Activated naive CD8-positive, alpha-beta T cell treated with anti-CD3 and anti-CD28 coated beads, Interleukin-2, amount 10 ng/mL, durations not matched to agents 7 days and 5 days (primary cell): ENCODE data around the gene CNTRL. TPM values are rescaled to one million over a fixed set of nuclear protein-coding genes. Genes with fewer than 3 reads are reported as not detected.
A peak's percentile ranks its signal among the peaks of the same experiment; 100 is the strongest.

Source experiments
- ATAC-seq: fragments of 150-1000 bp; cut with Tn5 transposase; one replicate; pipeline ENCODE4 v1.10.0; 2021; ENCODE audit warnings: low read depth, moderate library complexity
- POLR2A ChIA-PET: fragments of 350-600 bp; sonication (Branson Sonifier 250); formaldehyde crosslinking; loops from one replicate; lab custom pipeline; 2021; ENCODE audit warnings: antibody characterized with exemption; lab: Charles Lee
- DNase-seq: peaks from one replicate; pipeline ENCODE4 v3.0.0; 2021
- H3K27ac Mint-ChIP-seq: one replicate; pipeline ENCODE4 v1.8.0; 2022; ENCODE audit warnings: mild to moderate bottlenecking, mixed read lengths
- H3K27me3 Mint-ChIP-seq: one replicate; pipeline ENCODE4 v1.8.0; 2022; ENCODE audit warnings: mild to moderate bottlenecking, moderate library complexity, mixed read lengths
- H3K36me3 Mint-ChIP-seq: one replicate; pipeline ENCODE4 v1.8.0; 2021; ENCODE audit warnings: mild to moderate bottlenecking, mixed read lengths
- H3K4me1 Mint-ChIP-seq: one replicate; pipeline ENCODE4 v1.8.0; 2021; ENCODE audit warnings: mixed read lengths
- H3K4me3 Mint-ChIP-seq: one replicate; pipeline ENCODE4 v1.8.0; 2022; ENCODE audit warnings: mild to moderate bottlenecking, moderate library complexity, mixed read lengths
- H3K9me3 Mint-ChIP-seq: one replicate; pipeline ENCODE4 v1.8.0; 2021; ENCODE audit warnings: mixed read lengths
- total RNA-seq, 2 experiments: library from RNA; stranded (reverse); gene quantifications; one replicate each; pipeline ENCODE4 v1.2.3, GENCODE V29; 2021

CNTRL gene
- total RNA-seq, 2 experiments from 2014 or later = 92.3 to 94.6 TPM

GRCh38 chr9:121179930-121180681, 105.4 kb downstream of the CNTRL start:
- no peak for ATAC-seq
- DNase-seq = no peak
- POLR2A ChIA-PET = no interaction called here
- H3K36me3 Mint-ChIP-seq = peaks cover 18% of the 10 kb centered on the region
- H3K27ac Mint-ChIP-seq = peak overlapping the region; percentile 38
- peaks cover 2% of the 10 kb centered on the region for H3K4me1 Mint-ChIP-seq
- no peaks in the 10 kb centered on the region for H3K9me3 Mint-ChIP-seq
- no peaks in the 10 kb centered on the region for H3K27me3 Mint-ChIP-seq
- H3K4me3 Mint-ChIP-seq = no peak overlapping the region

- peaks cover 14% of the 10 kb centered on the region for H3K4me1 Mint-ChIP-seq
- DNase-seq (no peak), ATAC-seq (no peak)
- POLR2A ChIA-PET = no interaction called here
- no peaks in the 10 kb centered on the region for H3K9me3 Mint-ChIP-seq
- H3K36me3 Mint-ChIP-seq = peaks cover 24% of the 10 kb centered on the region
- H3K27ac Mint-ChIP-seq = no peak overlapping the region
- H3K27me3 Mint-ChIP-seq = no peaks in the 10 kb centered on the region
- H3K4me3 Mint-ChIP-seq = no peak overlapping the region
Measured at GRCh38 chr9:121182101-121182836, 107.5 kb downstream of the CNTRL start.

- DNase-seq = no peak
- H3K4me3 Mint-ChIP-seq = no peak overlapping the region
- peaks cover 24% of the 10 kb centered on the region for H3K36me3 Mint-ChIP-seq
- no peaks in the 10 kb centered on the region for H3K27me3 Mint-ChIP-seq
- peaks cover 20% of the 10 kb centered on the region for H3K4me1 Mint-ChIP-seq
- no peak overlapping the region for H3K27ac Mint-ChIP-seq
- no peak for ATAC-seq
- no peaks in the 10 kb centered on the region for H3K9me3 Mint-ChIP-seq
- POLR2A ChIA-PET = no interaction called here
Measured at GRCh38 chr9:121182989-121183388, 108.2 kb downstream of the CNTRL start.

- Mint-ChIP-seq H3K4me3 (no peak overlapping the region), H3K27me3 (no peaks in the 10 kb centered on the region), H3K9me3 (no peaks in the 10 kb centered on the region), H3K4me1 (peaks cover 23% of the 10 kb centered on the region), H3K27ac (no peak overlapping the region), H3K36me3 (peaks cover 21% of the 10 kb centered on the region)
- DNase-seq (no peak), ATAC-seq (no peak)
- POLR2A ChIA-PET = no interaction called here
Measured at GRCh38 chr9:121183666-121184423, 109.1 kb downstream of the CNTRL start.

- H3K27ac Mint-ChIP-seq = no peak overlapping the region
- no peaks in the 10 kb centered on the region for H3K27me3 Mint-ChIP-seq
- DNase-seq = no peak
- peaks cover 25% of the 10 kb centered on the region for H3K4me1 Mint-ChIP-seq
- ATAC-seq = no peak
- H3K4me3 Mint-ChIP-seq = no peak overlapping the region
- H3K36me3 Mint-ChIP-seq = peaks cover 23% of the 10 kb centered on the region
- POLR2A ChIA-PET = no interaction called here
- H3K9me3 Mint-ChIP-seq = no peaks in the 10 kb centered on the region
Measured at GRCh38 chr9:121184463-121184862, 109.7 kb downstream of the CNTRL start.

- H3K27me3 Mint-ChIP-seq = no peaks in the 10 kb centered on the region
- H3K9me3 Mint-ChIP-seq = no peaks in the 10 kb centered on the region
- no peak for DNase-seq
- POLR2A ChIA-PET = interaction anchor here (0.8 to 1.2 kb wide), 2 partner anchors 13 to 15 kb away, joined by 4 to 5 read pairs; no protein-coding TSS in a partner anchor
- no peak overlapping the region for H3K4me3 Mint-ChIP-seq
- H3K4me1 Mint-ChIP-seq = peaks cover 26% of the 10 kb centered on the region
- H3K27ac Mint-ChIP-seq = no peak overlapping the region
- peaks cover 25% of the 10 kb centered on the region for H3K36me3 Mint-ChIP-seq
- no peak for ATAC-seq
Measured at GRCh38 chr9:121185178-121185745, 110.5 kb downstream of the CNTRL start.

GRCh38 chr9:121185774-121186403, 111.1 kb downstream of the CNTRL start:
- no peaks in the 10 kb centered on the region for H3K27me3 Mint-ChIP-seq
- DNase-seq (no peak), ATAC-seq (no peak)
- H3K9me3 Mint-ChIP-seq = no peaks in the 10 kb centered on the region
- H3K36me3 Mint-ChIP-seq = peaks cover 27% of the 10 kb centered on the region
- POLR2A ChIA-PET = interaction anchor here (0.8 to 1.2 kb wide), 2 partner anchors 14 to 15 kb away, joined by 4 to 5 read pairs; no protein-coding TSS in a partner anchor
- peaks cover 32% of the 10 kb centered on the region for H3K4me1 Mint-ChIP-seq
- H3K27ac Mint-ChIP-seq = peak overlapping the region; percentile 50
- H3K4me3 Mint-ChIP-seq = no peak overlapping the region

GRCh38 chr9:121187636-121188305, 113.0 kb downstream of the CNTRL start:
- ATAC-seq (no peak), DNase-seq (no peak)
- Mint-ChIP-seq H3K4me3 (no peak overlapping the region), H3K27me3 (no peaks in the 10 kb centered on the region), H3K27ac (no peak overlapping the region), H3K9me3 (no peaks in the 10 kb centered on the region), H3K36me3 (peaks cover 28% of the 10 kb centered on the region), H3K4me1 (peaks cover 36% of the 10 kb centered on the region)
- POLR2A ChIA-PET = interaction anchor here (1.2 kb wide), 1 partner anchor 13 kb away, joined by 3 read pairs; no protein-coding TSS in a partner anchor

- POLR2A ChIA-PET = interaction anchor here (1.2 kb wide), 1 partner anchor 12 kb away, joined by 3 read pairs; no protein-coding TSS in a partner anchor
- Mint-ChIP-seq H3K27ac (no peak overlapping the region), H3K9me3 (no peaks in the 10 kb centered on the region), H3K4me1 (peaks cover 43% of the 10 kb centered on the region), H3K36me3 (peaks cover 24% of the 10 kb centered on the region), H3K4me3 (no peak overlapping the region), H3K27me3 (no peaks in the 10 kb centered on the region)
- no peak for ATAC-seq
- no peak for DNase-seq
Measured at GRCh38 chr9:121189006-121189405, 114.3 kb downstream of the CNTRL start.

GRCh38 chr9:121189660-121190059, 114.9 kb downstream of the CNTRL start:
- Mint-ChIP-seq H3K27ac (no peak overlapping the region), H3K36me3 (peaks cover 24% of the 10 kb centered on the region), H3K9me3 (no peaks in the 10 kb centered on the region), H3K4me1 (peaks cover 44% of the 10 kb centered on the region), H3K4me3 (no peak overlapping the region), H3K27me3 (no peaks in the 10 kb centered on the region)
- DNase-seq (no peak), ATAC-seq (no peak)
- POLR2A ChIA-PET = interaction anchor here (1.1 kb wide), 1 partner anchor 12 kb away, joined by 3 read pairs; the partner anchor contains the start of gene RAB14

- H3K27ac Mint-ChIP-seq = no peak overlapping the region
- DNase-seq (no peak), ATAC-seq (no peak)
- H3K27me3 Mint-ChIP-seq = no peaks in the 10 kb centered on the region
- no peaks in the 10 kb centered on the region for H3K9me3 Mint-ChIP-seq
- POLR2A ChIA-PET = no interaction called here
- peaks cover 48% of the 10 kb centered on the region for H3K4me1 Mint-ChIP-seq
- H3K36me3 Mint-ChIP-seq = peaks cover 15% of the 10 kb centered on the region
- H3K4me3 Mint-ChIP-seq = no peak overlapping the region
Measured at GRCh38 chr9:121191235-121191634, 116.5 kb downstream of the CNTRL start.

- no peaks in the 10 kb centered on the region for H3K27me3 Mint-ChIP-seq
- peaks cover 14% of the 10 kb centered on the region for H3K36me3 Mint-ChIP-seq
- no peak overlapping the region for H3K27ac Mint-ChIP-seq
- no peak overlapping the region for H3K4me3 Mint-ChIP-seq
- DNase-seq (no peak), ATAC-seq (no peak)
- H3K4me1 Mint-ChIP-seq = peaks cover 52% of the 10 kb centered on the region
- no peaks in the 10 kb centered on the region for H3K9me3 Mint-ChIP-seq
- POLR2A ChIA-PET = no interaction called here
Measured at GRCh38 chr9:121192518-121192917, 117.8 kb downstream of the CNTRL start.
